Natural killer cell (primary cell): ENCODE measurements around the gene NCOA3. TPM values are rescaled to one million over a fixed set of nuclear protein-coding genes. Genes with fewer than 3 reads are reported as not detected.
A peak's percentile ranks its signal among the peaks of the same experiment; 100 is the strongest.

ENCODE experiments used
- ATAC-seq, 3 donors: fragments of 150-1000 bp in 2 of 3; fragments of 200-7000 bp in 1 of 3; cut with Tn5 transposase; 1 replicate in 1 of 3; 2 replicates in 2 of 3; pipeline ENCODE4 v1.10.0; 2021; ENCODE audit warnings: mild to moderate bottlenecking in 2 of 3, moderate library complexity in 2 of 3
- DNase-seq, 2 donors: peaks; one replicate each; pipeline versions ENCODE4 v3.0.0 to v3.0.0-alpha.2; 2013 to 2021; ENCODE audit warnings: mixed read lengths in 1 of 2
- H3K27ac ChIP-seq: one replicate; pipeline ENCODE4 v1.5.1; 2013; ENCODE audit warnings: mild to moderate bottlenecking, low read length
- H3K27me3 ChIP-seq: one replicate; pipeline ENCODE4 v1.6.1; 2013; ENCODE audit warnings: low read length; ENCODE audit not compliant: control insufficient read depth, insufficient read depth
- H3K36me3 ChIP-seq: one replicate; pipeline ENCODE4 v1.6.1; 2013; ENCODE audit warnings: low read length; ENCODE audit not compliant: control insufficient read depth, insufficient read depth
- H3K4me1 ChIP-seq: one replicate; pipeline ENCODE4 v1.6.1; 2013; ENCODE audit warnings: low read length; ENCODE audit not compliant: control insufficient read depth, insufficient read depth
- H3K4me3 ChIP-seq: one replicate; pipeline ENCODE4 v1.5.1; 2013; ENCODE audit warnings: low read length
- H3K9me3 ChIP-seq: one replicate; pipeline ENCODE4 v1.6.1; 2013; ENCODE audit warnings: low read length; ENCODE audit not compliant: control insufficient read depth, insufficient read depth
- H3K27ac Mint-ChIP-seq, 2 donors: one replicate each; pipeline ENCODE4 v1.8.0; 2022; ENCODE audit warnings: mild to moderate bottlenecking in 2 of 2, mixed read lengths in 2 of 2, moderate library complexity in 1 of 2
- H3K27me3 Mint-ChIP-seq, 2 donors: one replicate each; pipeline ENCODE4 v1.8.0; 2022; ENCODE audit warnings: low read depth in 2 of 2, mixed read lengths in 2 of 2
- H3K36me3 Mint-ChIP-seq: one replicate; pipeline ENCODE4 v1.8.0; 2022; ENCODE audit warnings: mixed read lengths
- H3K4me1 Mint-ChIP-seq, 2 donors: one replicate each; pipeline ENCODE4 v1.8.0; 2022; ENCODE audit warnings: mixed read lengths in 2 of 2
- H3K4me3 Mint-ChIP-seq: one replicate; pipeline ENCODE4 v1.8.0; 2022; ENCODE audit warnings: mild to moderate bottlenecking, moderate library complexity, mixed read lengths
- H3K9me3 Mint-ChIP-seq, 2 donors: one replicate each; pipeline ENCODE4 v1.8.0; 2022; ENCODE audit warnings: mixed read lengths in 2 of 2
- WGBS: methylation state at CpG from one replicate; pipeline ENCODE4 v1.1.7; 2013; ENCODE audit warnings: missing lambda C conversion rate; ENCODE audit not compliant: insufficient coverage; 5-methylcytosine and 5-hydroxymethylcytosine counted together
- intact Hi-C: fragments of 100-400 bp; cut with micrococcal nuclease; formaldehyde crosslinking; loops from one replicate; pipeline ENCODE4 v1.14.2; 2022
- total RNA-seq, 4 donors: library from RNA; stranded (reverse); fragments of 120-200 nt in 1 of 4; gene quantifications; one replicate each; pipeline versions ENCODE4 v1.2.3 to v1.2.4, GENCODE V29; 2013 to 2022
- TF ChIP-seq, protein P1 (sequence below): fragments of 200-600 bp; IDR thresholded peaks from one replicate; pipeline ENCODE4 v1.8.0; 2022; ENCODE audit warnings: antibody characterized with exemption

Gene NCOA3
- total RNA-seq, 3 donors from 2014 or later (not counting 1 experiment from before 2014, with no cell fraction given) = 44.3 to 63.3 (median 57.8) TPM

DNA sequence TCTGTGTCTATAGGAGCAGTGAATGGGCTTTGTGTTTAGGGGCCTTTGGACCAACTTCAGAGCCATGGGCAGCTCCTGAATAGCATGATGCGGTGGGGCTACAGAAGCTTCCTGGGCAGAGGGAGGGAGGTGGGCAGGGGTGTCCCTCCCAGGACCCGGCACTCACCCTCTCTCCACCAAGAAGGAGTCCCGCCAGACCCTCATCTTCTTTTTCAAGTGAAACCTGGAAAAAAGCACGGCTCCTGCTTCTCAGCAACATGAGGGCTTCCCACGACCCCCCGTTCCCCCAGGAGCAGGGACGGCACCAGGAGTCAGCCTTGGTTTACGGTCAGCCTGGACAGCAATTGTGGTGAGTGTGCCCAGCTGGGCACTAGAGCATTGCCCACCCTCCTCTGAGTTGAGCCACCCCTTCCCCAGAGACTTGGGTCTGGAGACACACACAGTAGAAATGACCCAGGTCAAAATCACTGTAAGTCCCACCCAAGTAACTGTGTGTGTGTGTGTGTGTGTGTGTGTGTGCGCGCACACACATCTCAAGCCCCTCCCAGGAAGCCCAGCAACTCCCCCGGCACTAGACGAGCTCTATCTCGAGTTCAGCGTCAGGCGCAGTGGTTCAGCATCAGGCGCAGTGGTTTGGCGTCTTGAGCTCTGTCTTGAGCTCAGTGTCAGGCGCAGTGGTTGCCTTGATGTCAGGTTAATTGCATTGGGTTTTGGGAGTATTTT is 175.4 kb downstream of the NCOA3 start:
- H3K9me3 ChIP-seq = no peaks in the 10 kb centered on the region
- no peak overlapping the region for H3K27ac Mint-ChIP-seq
- no peaks in the 10 kb centered on the region for H3K36me3 Mint-ChIP-seq
- peak in 1 of 2 donors; percentile 23 for DNase-seq
- no peak overlapping the region for H3K4me3 Mint-ChIP-seq
- H3K27me3 ChIP-seq = no peaks in the 10 kb centered on the region
- no peaks in the 10 kb centered on the region for H3K9me3 Mint-ChIP-seq
- H3K4me1 ChIP-seq = no peaks in the 10 kb centered on the region
- no peak overlapping the region for H3K4me3 ChIP-seq
- 61% methylated on average over 18 of the region's 18 CpGs for WGBS
- H3K4me1 Mint-ChIP-seq = peaks cover 6 to 7% of the 10 kb centered on the region in 2 donors
- H3K27ac ChIP-seq = no peak overlapping the region
- TF ChIP-seq, protein P1, sequence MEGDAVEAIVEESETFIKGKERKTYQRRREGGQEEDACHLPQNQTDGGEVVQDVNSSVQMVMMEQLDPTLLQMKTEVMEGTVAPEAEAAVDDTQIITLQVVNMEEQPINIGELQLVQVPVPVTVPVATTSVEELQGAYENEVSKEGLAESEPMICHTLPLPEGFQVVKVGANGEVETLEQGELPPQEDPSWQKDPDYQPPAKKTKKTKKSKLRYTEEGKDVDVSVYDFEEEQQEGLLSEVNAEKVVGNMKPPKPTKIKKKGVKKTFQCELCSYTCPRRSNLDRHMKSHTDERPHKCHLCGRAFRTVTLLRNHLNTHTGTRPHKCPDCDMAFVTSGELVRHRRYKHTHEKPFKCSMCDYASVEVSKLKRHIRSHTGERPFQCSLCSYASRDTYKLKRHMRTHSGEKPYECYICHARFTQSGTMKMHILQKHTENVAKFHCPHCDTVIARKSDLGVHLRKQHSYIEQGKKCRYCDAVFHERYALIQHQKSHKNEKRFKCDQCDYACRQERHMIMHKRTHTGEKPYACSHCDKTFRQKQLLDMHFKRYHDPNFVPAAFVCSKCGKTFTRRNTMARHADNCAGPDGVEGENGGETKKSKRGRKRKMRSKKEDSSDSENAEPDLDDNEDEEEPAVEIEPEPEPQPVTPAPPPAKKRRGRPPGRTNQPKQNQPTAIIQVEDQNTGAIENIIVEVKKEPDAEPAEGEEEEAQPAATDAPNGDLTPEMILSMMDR = no peak
- ATAC-seq = peak in 1 of 3 donors; percentile 28
- H3K36me3 ChIP-seq = no peaks in the 10 kb centered on the region
- H3K27me3 Mint-ChIP-seq = peaks cover 0 to 2% of the 10 kb centered on the region in 2 donors
- intact Hi-C loops = loop anchor here (5.0 kb wide), 1 partner anchor 945 kb away; no protein-coding TSS in a partner anchor

DNA sequence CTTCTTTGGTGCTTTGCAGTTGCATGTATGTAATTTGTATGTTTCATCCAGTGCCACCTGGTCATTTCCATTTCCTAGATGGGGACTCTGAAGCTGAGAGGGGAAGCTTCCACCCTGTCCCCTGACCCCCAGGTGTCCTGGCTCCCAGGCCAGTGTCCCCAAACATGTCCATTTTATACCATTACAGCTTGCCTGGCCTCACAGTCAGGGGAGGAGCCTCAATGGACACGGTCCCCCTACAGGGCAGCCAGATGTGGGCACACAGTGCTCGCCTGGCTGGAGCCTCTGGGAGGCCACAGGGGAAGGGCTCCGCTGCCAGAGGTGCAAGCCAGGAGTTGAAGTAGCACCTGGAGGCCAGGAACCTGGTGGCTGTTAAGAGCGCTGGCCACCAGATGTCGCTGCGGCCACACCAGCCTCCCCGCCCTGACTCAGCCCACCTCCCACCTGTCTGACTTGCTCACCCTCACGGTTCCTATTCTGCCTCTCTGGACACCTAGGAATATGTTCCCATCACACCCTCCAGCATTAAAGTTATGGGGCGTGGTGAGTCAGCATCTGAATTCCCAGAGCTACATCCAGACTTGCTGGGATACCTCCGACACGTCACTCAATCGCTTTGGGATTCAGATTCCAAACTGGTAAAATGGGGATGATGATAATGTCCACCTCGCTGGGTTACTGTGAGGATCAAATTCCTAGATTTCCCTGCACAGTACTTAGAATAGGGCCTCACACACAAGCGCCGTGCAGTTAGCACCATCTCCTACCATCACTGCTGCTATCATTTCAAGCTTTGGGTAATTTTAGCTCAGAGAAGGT is 176.2 kb downstream of the NCOA3 start:
- H3K27me3 ChIP-seq = no peaks in the 10 kb centered on the region
- 43% methylated on average over 15 of the region's 15 CpGs for WGBS
- Mint-ChIP-seq H3K9me3 (no peaks in the 10 kb centered on the region), H3K4me1 (peaks cover 6 to 7% of the 10 kb centered on the region in 2 donors), H3K36me3 (no peaks in the 10 kb centered on the region), H3K4me3 (no peak overlapping the region), H3K27me3 (peaks cover 0 to 2% of the 10 kb centered on the region in 2 donors), H3K27ac (no peak overlapping the region)
- H3K4me3 ChIP-seq = no peak overlapping the region
- peak in 1 of 2 donors; percentile 73 for DNase-seq
- no peaks in the 10 kb centered on the region for H3K4me1 ChIP-seq
- H3K9me3 ChIP-seq = no peaks in the 10 kb centered on the region
- TF ChIP-seq, protein P1 = peak; percentile 62
- ATAC-seq = peak; percentile 42 to 74 (median 54)
- H3K36me3 ChIP-seq = no peaks in the 10 kb centered on the region
- intact Hi-C loops = loop anchor here (5.0 kb wide), 1 partner anchor 944 kb away; no protein-coding TSS in a partner anchor
- no peak overlapping the region for H3K27ac ChIP-seq

DNA sequence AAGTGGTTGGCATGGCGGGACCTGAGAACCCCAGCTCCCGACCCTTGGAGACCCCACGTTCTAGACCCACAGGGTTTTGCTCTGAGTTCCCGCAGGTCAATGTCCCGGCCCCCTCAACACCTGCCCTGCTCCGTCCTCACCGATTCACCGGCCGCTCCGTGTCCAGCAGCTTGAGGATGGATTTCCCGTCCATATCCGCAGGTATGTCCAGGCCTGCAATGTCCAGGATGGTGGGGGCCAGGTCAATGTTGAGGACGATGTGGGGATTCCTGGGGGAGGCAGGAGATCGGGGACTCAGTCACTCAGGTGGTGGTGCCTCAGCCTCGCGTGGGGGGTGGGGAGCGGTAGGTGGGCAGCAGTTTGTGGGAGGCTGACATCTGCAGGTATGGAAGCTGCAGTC is 176.8 kb downstream of the NCOA3 start:
- no peak for ATAC-seq
- no peaks in the 10 kb centered on the region for H3K27me3 ChIP-seq
- H3K9me3 ChIP-seq = no peaks in the 10 kb centered on the region
- H3K36me3 ChIP-seq = no peaks in the 10 kb centered on the region
- Mint-ChIP-seq H3K27me3 (peaks cover 0 to 2% of the 10 kb centered on the region in 2 donors), H3K27ac (no peak overlapping the region), H3K4me3 (no peak overlapping the region), H3K9me3 (no peaks in the 10 kb centered on the region), H3K4me1 (peaks cover 6 to 7% of the 10 kb centered on the region in 2 donors), H3K36me3 (no peaks in the 10 kb centered on the region)
- DNase-seq = no peak
- TF ChIP-seq, protein P1 = no peak
- H3K27ac ChIP-seq = no peak overlapping the region
- WGBS = 92% methylated on average over 17 of the region's 17 CpGs
- H3K4me3 ChIP-seq = no peak overlapping the region
- intact Hi-C loops = loop anchor here (5.0 kb wide), 1 partner anchor 944 kb away; no protein-coding TSS in a partner anchor
- H3K4me1 ChIP-seq = no peaks in the 10 kb centered on the region
